H1 (cell line): ENCODE results near the gene PKP1. TPM values are rescaled to one million over a fixed set of nuclear protein-coding genes. Genes with fewer than 3 reads are reported as not detected.

Experiments used
- CTCF ChIA-PET: fragments of 300-600 bp; sonication (Branson Sonifier 250); formaldehyde crosslinking; loops from one replicate; lab custom pipeline; 2021; ENCODE audit not compliant: partially characterized antibody; lab: Charles Lee
- POLR2A ChIA-PET: fragments of 300-600 bp; sonication (Branson Sonifier 250); formaldehyde crosslinking; loops from one replicate; lab custom pipeline; 2021; ENCODE audit warnings: inconsistent platforms; ENCODE audit not compliant: partially characterized antibody; lab: Charles Lee
- DNase-seq, 2 experiments: peaks; one replicate each; pipeline versions ENCODE4 v3.0.0 to v3.0.0-alpha.2; 2010 to 2022; ENCODE audit warnings: low spot score in 2 of 2, low read depth in 1 of 2, mixed read lengths in 1 of 2
- FAIRE-seq: peaks from 2 replicates; lab custom pipeline; 2011; peaks lifted over from hg19 to GRCh38; lab: Jason Lieb, UNC
- H2AFZ ChIP-seq: 2 replicates; pipeline ENCODE4 v1.8.1; 2012; ENCODE audit warnings: low read length, inconsistent platforms
- H2AK5ac ChIP-seq: 2 replicates; pipeline ENCODE4 v1.6.1; 2013; ENCODE audit warnings: low read depth, low read length
- H2BK120ac ChIP-seq: replicated peaks from 2 replicates; pipeline ENCODE3; 2013; ENCODE audit warnings: low read depth, low read length, inconsistent platforms
- H2BK12ac ChIP-seq: 2 replicates; pipeline ENCODE4 v1.6.1; 2013; ENCODE audit warnings: low read depth, low read length
- H2BK15ac ChIP-seq: 2 replicates; pipeline ENCODE4 v1.6.1; 2013; ENCODE audit warnings: low read length
- H2BK20ac ChIP-seq: 2 replicates; pipeline ENCODE4 v1.6.1; 2013; ENCODE audit warnings: low read length
- H2BK5ac ChIP-seq: 2 replicates; pipeline ENCODE4 v1.6.1; 2013; ENCODE audit warnings: low read depth, low read length
- H3K14ac ChIP-seq: 2 replicates; pipeline ENCODE4 v1.6.1; 2013; ENCODE audit warnings: inconsistent platforms; ENCODE audit not compliant: insufficient read length
- H3K18ac ChIP-seq: 2 replicates; pipeline ENCODE4 v1.6.1; 2013; ENCODE audit warnings: low read length; ENCODE audit errors: extremely low read depth
- H3K23ac ChIP-seq: 2 replicates; pipeline ENCODE4 v1.6.1; 2013; ENCODE audit warnings: inconsistent platforms; ENCODE audit not compliant: insufficient read length
- H3K23me2 ChIP-seq: 2 replicates; pipeline ENCODE4 v1.6.1; 2013; ENCODE audit warnings: low read depth, low read length
- H3K27ac ChIP-seq: 2 replicates; pipeline ENCODE4 v1.6.1; 2011; ENCODE audit warnings: low read depth, low read length, inconsistent platforms
- H3K27me3 ChIP-seq, 4 experiments: replicated peaks in 1 of 4; 1 replicate in 1 of 4; 2 replicates in 3 of 4; pipeline versions ENCODE4 v1.6.1 to v1.8.1; 2011 to 2013; ENCODE audit warnings: low read length in 3 of 4, mild to moderate bottlenecking in 3 of 4, inconsistent platforms in 2 of 4, mixed read lengths in 2 of 4, moderate library complexity in 1 of 4; ENCODE audit not compliant: control insufficient read depth in 3 of 4, insufficient read depth in 3 of 4; ENCODE audit errors: extremely low read depth in 1 of 4
- H3K36me3 ChIP-seq, 4 experiments: 2 replicates each; pipeline versions ENCODE4 v1.6.1 to v1.8.1; 2011 to 2013; ENCODE audit warnings: mild to moderate bottlenecking in 4 of 4, low read length in 3 of 4, moderate library complexity in 2 of 4, control low read depth in 1 of 4, inconsistent platforms in 1 of 4; ENCODE audit not compliant: insufficient read depth in 4 of 4, control insufficient read depth in 2 of 4
- H3K4ac ChIP-seq: replicated peaks from 2 replicates; pipeline ENCODE3; 2013; ENCODE audit warnings: low read length, low read depth, mixed read lengths, inconsistent platforms; ENCODE audit not compliant: insufficient read length
- H3K4me1 ChIP-seq, 4 experiments: replicated peaks in 1 of 4; 1 replicate in 1 of 4; 2 replicates in 3 of 4; pipeline versions ENCODE4 v1.6.1 to v1.8.1; 2011 to 2013; ENCODE audit warnings: low read length in 3 of 4, inconsistent platforms in 2 of 4, mixed read lengths in 1 of 4; ENCODE audit not compliant: insufficient read depth in 4 of 4, control insufficient read depth in 3 of 4
- H3K4me2 ChIP-seq, 2 experiments: 2 replicates each; pipeline versions ENCODE4 v1.6.1 to v1.8.1; 2011 to 2013; ENCODE audit warnings: low read depth in 2 of 2, low read length in 2 of 2, control low read depth in 1 of 2, inconsistent platforms in 1 of 2, mild to moderate bottlenecking in 1 of 2; ENCODE audit not compliant: insufficient read depth in 1 of 2
- H3K4me3 ChIP-seq, 4 experiments: fragments of 200-600, 300-600 bp in 1 of 4; sonication (generic), shearing (Covaris generic), sonication (Bioruptor Twin) in 1 of 4; 2 replicates each; pipeline versions ENCODE4 v1.5.1 to v1.8.1; 2011 to 2016; ENCODE audit warnings: low read length in 4 of 4, low read depth in 3 of 4, control low read depth in 2 of 4, inconsistent platforms in 2 of 4, mild to moderate bottlenecking in 2 of 4, mixed read lengths in 1 of 4, moderate library complexity in 1 of 4; ENCODE audit not compliant: insufficient read depth in 2 of 4; ENCODE audit errors: extremely low read depth in 1 of 4
- H3K56ac ChIP-seq: replicated peaks from 2 replicates; pipeline ENCODE3; 2013; ENCODE audit warnings: low read depth, mild to moderate bottlenecking, mixed read lengths, low read length, inconsistent platforms; ENCODE audit not compliant: insufficient read length
- H3K79me1 ChIP-seq: 2 replicates; pipeline ENCODE4 v1.6.1; 2013; ENCODE audit warnings: low read depth, low read length, control low read depth
- H3K79me2 ChIP-seq, 2 experiments: 2 replicates each; pipeline versions ENCODE4 v1.6.1 to v1.8.1; 2012 to 2013; ENCODE audit warnings: low read length in 2 of 2, mild to moderate bottlenecking in 2 of 2, inconsistent platforms in 1 of 2; ENCODE audit not compliant: insufficient read depth in 2 of 2, control insufficient read depth in 1 of 2
- H3K9ac ChIP-seq, 4 experiments: replicated peaks in 1 of 4; 1 replicate in 1 of 4; 2 replicates in 3 of 4; pipeline versions ENCODE4 v1.6.1 to v1.8.1; 2011 to 2013; ENCODE audit warnings: low read depth in 3 of 4, low read length in 3 of 4, control low read depth in 2 of 4, mild to moderate bottlenecking in 2 of 4, moderate library complexity in 2 of 4, inconsistent platforms in 1 of 4; ENCODE audit errors: extremely low read depth in 1 of 4
- H3K9me3 ChIP-seq, 2 experiments: 2 replicates each; pipeline versions ENCODE4 v1.6.1 to v1.8.1; 2012 to 2013; ENCODE audit warnings: mild to moderate bottlenecking in 2 of 2, moderate library complexity in 2 of 2, control low read depth in 1 of 2, inconsistent platforms in 1 of 2, low read depth in 1 of 2, low read length in 1 of 2, mixed read lengths in 1 of 2; ENCODE audit not compliant: insufficient read depth in 2 of 2
- H4K20me1 ChIP-seq, 2 experiments: replicated peaks in 1 of 2; 2 replicates each; pipeline versions ENCODE3 to v1.8.1; 2011 to 2013; ENCODE audit warnings: inconsistent platforms in 2 of 2, low read length in 2 of 2, mild to moderate bottlenecking in 1 of 2; ENCODE audit not compliant: insufficient read depth in 2 of 2, control insufficient read depth in 1 of 2
- H4K5ac ChIP-seq: 2 replicates; pipeline ENCODE4 v1.6.1; 2013; ENCODE audit warnings: low read length, low read depth, mixed read lengths, inconsistent platforms; ENCODE audit not compliant: insufficient read length
- H4K8ac ChIP-seq: 2 replicates; pipeline ENCODE4 v1.8.0; 2013; ENCODE audit warnings: mild to moderate bottlenecking, moderate library complexity, low read length, inconsistent platforms; ENCODE audit not compliant: insufficient read depth; ENCODE audit errors: extremely low read depth
- H4K91ac ChIP-seq: replicated peaks from 2 replicates; pipeline ENCODE3; 2013; ENCODE audit warnings: low read length, mixed read lengths, inconsistent platforms; ENCODE audit not compliant: insufficient read length
- BRCA1 ChIP-seq: IDR thresholded peaks from 2 replicates; pipeline ENCODE4 v1.6.1; 2012; ENCODE audit warnings: low read depth, low read length, improper control_type of control experiment
- CBX5 ChIP-seq: fragments of 300-800, 300-1000 bp; sonication (generic); IDR thresholded peaks from 2 replicates; pipeline ENCODE4 v1.7.1; 2016; ENCODE audit warnings: antibody characterized with exemption, low read length, low read depth
- CBX8 ChIP-seq: fragments of 300-800, 300-1000 bp; sonication (generic); IDR thresholded peaks from 2 replicates; pipeline ENCODE4 v1.7.1; 2016; ENCODE audit warnings: low read depth, low read length, borderline replicate concordance
- CEBPB ChIP-seq: IDR thresholded peaks from 2 replicates; pipeline ENCODE4 v1.6.1; 2012; ENCODE audit warnings: low read depth, low read length
- CHD1 ChIP-seq: IDR thresholded peaks from 2 replicates; pipeline ENCODE4 v1.6.1; 2012; ENCODE audit warnings: low read depth, low read length, improper control_type of control experiment
- KDM5A ChIP-seq: fragments of 200-600 bp; IDR thresholded peaks from 2 replicates; pipeline ENCODE4 v1.7.1; 2012; ENCODE audit warnings: mild to moderate bottlenecking, low read length, inconsistent platforms, mixed read lengths
- MAFK ChIP-seq: IDR thresholded peaks from 2 replicates; pipeline ENCODE4 v1.6.1; 2012; ENCODE audit warnings: low read depth, mild to moderate bottlenecking, improper control_type of control experiment, low read length
- POLR2A ChIP-seq, 2 experiments: IDR thresholded peaks; 1 replicate in 1 of 2; 2 replicates in 1 of 2; pipeline ENCODE4 v1.6.1; 2011; ENCODE audit warnings: low read depth in 2 of 2, low read length in 2 of 2, mild to moderate bottlenecking in 2 of 2; ENCODE audit errors: control extremely low read depth in 1 of 2
- POLR2AphosphoS5 ChIP-seq: IDR thresholded peaks from 2 replicates; pipeline ENCODE4 v1.6.1; 2011; ENCODE audit warnings: low read depth, low read length
- RFX5 ChIP-seq: IDR thresholded peaks from 2 replicates; pipeline ENCODE4 v1.6.1; 2011; ENCODE audit warnings: low read depth, low read length, improper control_type of control experiment, borderline replicate concordance
- SIN3A ChIP-seq, 2 experiments: IDR thresholded peaks in 1 of 2; conservative IDR thresholded peaks in 1 of 2; 2 replicates each; pipeline ENCODE4 v1.6.1; 2011 to 2012; ENCODE audit warnings: low read length in 2 of 2, improper control_type of control experiment in 1 of 2, low read depth in 1 of 2, mild to moderate bottlenecking in 1 of 2
- SIRT6 ChIP-seq: IDR thresholded peaks from one replicate; pipeline ENCODE4 v1.7.1; 2012; ENCODE audit warnings: low read length, inconsistent platforms
- SP4 ChIP-seq: IDR thresholded peaks from 2 replicates; pipeline ENCODE4 v1.6.1; 2012; ENCODE audit warnings: low read length, inconsistent platforms
- ZNF274 ChIP-seq: IDR thresholded peaks from 2 replicates; pipeline ENCODE4 v1.7.0; 2012; ENCODE audit warnings: low read length, borderline replicate concordance; ENCODE audit errors: extremely low read depth
- WGBS, 2 experiments: shearing (Covaris generic) in 1 of 2; methylation state at CpG; one replicate each; pipeline versions ENCODE4 v1.1.6 to v1.1.7; 2013 to 2015; ENCODE audit warnings: low lambda C conversion rate in 2 of 2, mixed read lengths in 2 of 2, inconsistent platforms in 1 of 2, low coverage in 1 of 2, missing lambda C conversion rate in 1 of 2; ENCODE audit not compliant: insufficient replicate concordance in 2 of 2, insufficient coverage in 1 of 2, insufficient read length in 1 of 2; ENCODE audit errors: extremely low coverage in 1 of 2, missing lambda C conversion rate in 1 of 2; 5-methylcytosine and 5-hydroxymethylcytosine counted together
- polyA plus RNA-seq, 7 experiments: library from polyadenylated mRNA; depleted of rRNA in 3 of 7; stranded (reverse) in 5 of 7; unstranded in 2 of 7; fragments of >200 nt in 5 of 7; fragments of 200-250 nt in 2 of 7; gene quantifications; 1 replicate in 5 of 7; 2 replicates in 1 of 7; 4 replicates in 1 of 7; pipeline versions ENCODE4 v1.2.1 to v1.2.3, GENCODE V29; 2011 to 2013; ENCODE audit warnings: missing spikeins in 2 of 7, mixed read lengths in 2 of 7
- total RNA-seq: library from RNA; stranded (reverse); fragmentation: NEBNext Ultra II Directional; extraction: Animal tissue kit (Norgen Biotek cat#: 25700); gene quantifications from 2 replicates; pipeline ENCODE4 v1.2.1, GENCODE V29; 2021
- TF ChIP-seq, protein P1 (sequence below): IDR thresholded peaks from 2 replicates; pipeline ENCODE4 v1.6.1; 2012; ENCODE audit warnings: inconsistent platforms

PKP1 gene
- total and polyA plus RNA-seq, 2 of the 8 experiments (the other 6 are each of a cell fraction or from before 2014, with no cell fraction given) = 0.21 to 0.95 TPM

DNA sequence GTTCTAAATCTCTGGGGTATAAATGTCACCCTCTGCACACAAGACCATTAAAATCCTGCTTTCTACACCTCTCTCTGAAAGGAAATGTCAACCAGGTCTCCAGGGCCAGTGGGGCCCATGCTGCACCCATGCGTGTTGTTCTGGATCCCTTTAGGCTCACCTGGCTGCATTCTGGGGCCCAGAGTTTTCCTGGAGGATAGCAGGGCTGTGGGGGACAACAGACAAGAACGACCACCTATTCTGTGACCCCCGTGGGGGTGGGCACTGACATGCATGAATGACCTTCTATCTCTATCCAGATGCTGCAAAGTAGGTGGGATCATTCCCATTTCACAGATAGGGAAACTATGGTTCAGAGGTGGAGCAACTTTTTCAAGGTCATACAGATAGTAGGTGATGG, 52.6 kb downstream of the PKP1 start:
- no peak for TF ChIP-seq SP4
- TF ChIP-seq BRCA1 = no peak
- no peak for TF ChIP-seq ZNF274
- no peak for TF ChIP-seq CEBPB
- TF ChIP-seq POLR2AphosphoS5 = no peak
- no peak for TF ChIP-seq CBX5
- TF ChIP-seq CHD1 = no peak
- no peak for TF ChIP-seq KDM5A
- no peak for TF ChIP-seq CBX8
- TF ChIP-seq MAFK = no peak
- no peak for TF ChIP-seq RFX5
- TF ChIP-seq, protein P1, sequence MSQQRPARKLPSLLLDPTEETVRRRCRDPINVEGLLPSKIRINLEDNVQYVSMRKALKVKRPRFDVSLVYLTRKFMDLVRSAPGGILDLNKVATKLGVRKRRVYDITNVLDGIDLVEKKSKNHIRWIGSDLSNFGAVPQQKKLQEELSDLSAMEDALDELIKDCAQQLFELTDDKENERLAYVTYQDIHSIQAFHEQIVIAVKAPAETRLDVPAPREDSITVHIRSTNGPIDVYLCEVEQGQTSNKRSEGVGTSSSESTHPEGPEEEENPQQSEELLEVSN = no peak
- no peak for TF ChIP-seq SIRT6
- TF ChIP-seq SIN3A (conservative IDR thresholded peaks at IDR 0.05 in 1 of 2, IDR thresholded peaks at IDR 0.05 in 1 of 2; ENCODE audit: low read depth in 1 of 2, low read length in 2 of 2) = no peak
- no peak for TF ChIP-seq POLR2A (IDR thresholded peaks at IDR 0.05; ENCODE audit: control extremely low read depth in 1 of 2, low read depth in 2 of 2, low read length in 2 of 2)
- no peak overlapping the region for H3K4me3 ChIP-seq
- H3K4ac ChIP-seq = no peak overlapping the region

More for the DNA sequence above, 52.6 kb downstream of the PKP1 start:
- Histone ChIP-seq H3K23ac (no peak overlapping the region), H3K79me1 (no peaks in the 10 kb centered on the region; the same call in 1 of the 2 replicates), H3K79me2 (no peaks in the 10 kb centered on the region), H3K4me1 (no peaks in the 10 kb centered on the region), H4K5ac (no peak overlapping the region), H2BK12ac (no peak overlapping the region), H3K14ac (no peak overlapping the region), H2BK5ac (no peak overlapping the region), H4K8ac (no peak overlapping the region), H3K9ac (no peak overlapping the region), H3K27ac (no peak overlapping the region), H2BK15ac (no peak overlapping the region), H2AFZ (no peak overlapping the region), H2BK120ac (no peak overlapping the region), H3K9me3 (no peaks in the 10 kb centered on the region), H3K23me2 (no peaks in the 10 kb centered on the region; the same call in 1 of the 2 replicates), H3K27me3 (no peaks in the 10 kb centered on the region; a peak in 1 of 7 replicates), H3K4me2 (no peak overlapping the region), H2AK5ac (no peak overlapping the region), H3K56ac (no peak overlapping the region), H2BK20ac (no peak overlapping the region), H4K91ac (no peak overlapping the region), H3K36me3 (no peaks in the 10 kb centered on the region), H3K18ac (no peak overlapping the region), H4K20me1 (no peaks in the 10 kb centered on the region)
- 79% methylated on average over 3 of the region's 3 CpGs; no CpG with 5 or more reads in 1 of the 2 experiments for WGBS, 2 experiments
- FAIRE-seq = no peak
- ChIA-PET POLR2A (no interaction called here), CTCF (interaction anchor here (1.2 to 2.6 kb wide), 3 partner anchors 12 to 73 kb away, joined by 3 to 20 read pairs (median 5); no protein-coding TSS in a partner anchor)
- DNase-seq = no peak
